ENCODE results near the gene HM13. TPM values are rescaled to one million over a fixed set of nuclear protein-coding genes. Genes with fewer than 3 reads are reported as not detected.
A peak's percentile ranks its signal among the peaks of the same experiment; 100 is the strongest.

HM13 gene
- total and polyA plus RNA-seq, 2 of the 13 experiments (the other 11 are each of a cell fraction or from before 2014, with no cell fraction given), result 118 to 243 TPM

DNA sequence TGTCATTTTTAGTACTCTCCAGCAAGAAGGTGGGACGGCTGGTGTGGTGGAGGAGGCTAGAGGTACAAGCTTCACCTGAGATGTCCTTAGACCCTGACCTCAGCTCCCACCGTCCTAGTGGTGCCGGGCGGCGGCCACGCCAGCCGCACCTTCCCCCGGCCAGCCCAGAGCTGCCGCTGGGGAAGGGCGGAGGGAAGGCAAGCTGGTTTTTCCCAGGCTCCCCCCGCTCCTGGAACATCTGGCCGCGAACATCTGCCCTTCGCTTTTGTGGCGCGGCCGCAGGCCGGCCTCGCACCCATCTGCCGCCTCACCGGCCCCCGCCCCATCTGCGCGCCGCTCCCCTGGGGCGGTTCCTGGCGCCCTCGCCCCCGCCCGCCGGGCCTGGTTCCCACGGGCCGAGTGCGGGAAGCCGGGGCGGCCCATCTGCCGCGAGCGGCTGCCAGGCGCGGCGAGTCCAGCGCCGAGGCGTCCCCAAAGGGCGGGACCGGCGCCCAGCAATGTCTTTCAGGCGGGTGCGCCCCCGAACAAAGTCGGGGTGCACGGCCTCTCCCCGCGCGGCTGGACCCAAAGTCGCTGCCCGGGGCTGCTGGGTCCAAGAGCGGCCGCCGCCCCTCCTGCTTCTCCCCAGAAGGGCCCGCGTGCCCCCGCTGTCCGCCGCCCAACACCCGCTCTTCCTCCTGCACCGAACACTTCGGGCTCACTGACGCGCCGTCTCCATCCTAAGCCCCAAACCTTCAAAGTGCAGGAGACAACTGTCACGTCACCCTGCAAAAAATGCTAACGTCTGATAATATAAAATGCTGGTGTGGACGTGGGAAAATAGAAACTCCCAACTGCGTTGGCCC is 73.5 kb downstream of the HM13 start (continued):
- TF ChIP-seq GFI1 (CRISPR knock-in tag; IDR thresholded peaks at IDR 0.05; ENCODE audit: borderline replicate concordance), result peak; percentile 32; the same call in 1 of the 2 replicates
- TF ChIP-seq ZMAT3 (CRISPR knock-in tag; conservative IDR thresholded peaks at IDR 0.05), result no peak
- TF ChIP-seq ATF1 (CRISPR knock-in tag; IDR thresholded peaks at IDR 0.05), result no peak
- TF ChIP-seq SP5 (CRISPR knock-in tag; IDR thresholded peaks at IDR 0.05; ENCODE audit: borderline replicate concordance, low read depth), result no peak
- TF ChIP-seq SRSF4 (IDR thresholded peaks at IDR 0.05; ENCODE audit: low read depth, low read length, poor library complexity, severe bottlenecking), result no peak
- TF ChIP-seq ZSCAN9 (CRISPR knock-in tag; IDR thresholded peaks at IDR 0.05; ENCODE audit: borderline replicate concordance), result 0 out of 2 replicates have a peak, but pooled peaks have one; percentile 15
- TF ChIP-seq CREM (IDR thresholded peaks at IDR 0.05), result no peak
- no peak for TF ChIP-seq CREM (CRISPR knock-in tag; IDR thresholded peaks at IDR 0.05)
- no peak for TF ChIP-seq CBX5 (CRISPR knock-in tag; IDR thresholded peaks at IDR 0.05; ENCODE audit: borderline replicate concordance)
- no peak for TF ChIP-seq FOXP1 (IDR thresholded peaks at IDR 0.05)
- TF ChIP-seq FOXP1 (CRISPR knock-in tag; IDR thresholded peaks at IDR 0.05), result no peak
- TF ChIP-seq ZNF850 (CRISPR knock-in tag; conservative IDR thresholded peaks at IDR 0.05), result no peak
- no peak for TF ChIP-seq LBX2 (CRISPR knock-in tag; IDR thresholded peaks at IDR 0.05; ENCODE audit: borderline replicate concordance)
- no peak for TF ChIP-seq RBM22 (optimal IDR thresholded peaks at IDR 0.05; ENCODE audit: low read length)
- TF ChIP-seq ZNF343 (CRISPR knock-in tag; IDR thresholded peaks at IDR 0.05), result no peak
- TF ChIP-seq STAT5B (CRISPR knock-in tag; IDR thresholded peaks at IDR 0.05), result no peak
- TF ChIP-seq TOPORS (CRISPR knock-in tag; IDR thresholded peaks at IDR 0.05), result no peak
- TF ChIP-seq EEA1 (CRISPR knock-in tag; IDR thresholded peaks at IDR 0.05; ENCODE audit: borderline replicate concordance), result peak; percentile 84; the same call in 1 of the 2 replicates
- TF ChIP-seq PTBP1 (IDR thresholded peaks at IDR 0.05; ENCODE audit: low read depth, low read length, poor library complexity, severe bottlenecking), result peak; percentile 23
- TF ChIP-seq ZNF263 (CRISPR knock-in tag; IDR thresholded peaks at IDR 0.05), result 0 out of 2 replicates have a peak, but pooled peaks have one; percentile 24
- TF ChIP-seq ZBED4 (CRISPR knock-in tag; IDR thresholded peaks at IDR 0.05; ENCODE audit: borderline replicate concordance), result peak; percentile 63; the same call in 1 of the 2 replicates
- TF ChIP-seq BATF2 (CRISPR knock-in tag; IDR thresholded peaks at IDR 0.05), result no peak
- no peak for TF ChIP-seq KDM6A (CRISPR knock-in tag; IDR thresholded peaks at IDR 0.05; ENCODE audit: low read depth)

All from HepG2 (cell line).